ENCODE data around the gene ZNF543.

Gene ZNF543

DNA sequence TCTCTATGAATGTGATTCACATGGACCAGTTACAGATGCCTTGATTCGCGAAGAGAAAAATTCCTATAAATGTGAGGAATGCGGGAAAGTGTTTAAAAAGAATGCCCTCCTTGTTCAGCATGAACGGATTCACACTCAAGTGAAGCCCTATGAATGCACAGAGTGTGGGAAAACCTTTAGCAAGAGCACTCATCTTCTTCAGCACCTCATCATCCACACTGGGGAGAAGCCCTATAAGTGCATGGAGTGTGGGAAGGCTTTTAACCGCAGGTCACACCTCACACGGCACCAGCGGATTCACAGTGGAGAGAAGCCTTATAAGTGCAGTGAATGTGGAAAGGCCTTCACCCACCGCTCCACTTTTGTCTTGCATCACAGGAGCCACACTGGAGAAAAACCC lies 7.7 kb downstream of the ZNF543 start:
- H2BK15ac ChIP-seq (ENCODE audit: low read depth, poor library complexity, severe bottlenecking) = no peak overlapping the region
- H3K4me3 ChIP-seq (ENCODE audit: insufficient read depth in 1 of 2, low read depth in 1 of 2, low read length in 2 of 2) = no peak overlapping the region
- WGBS = 98% methylated on average over 8 of the region's 8 CpGs
- no peak overlapping the region for H2BK12ac ChIP-seq (ENCODE audit: low read length in 2 of 2)
- no peak overlapping the region for H3K4ac ChIP-seq (ENCODE audit: low read depth in 1 of 2, low read length in 2 of 2)
- H3K14ac ChIP-seq (ENCODE audit: low read length in 2 of 2) = no peak overlapping the region
- H4K91ac ChIP-seq (ENCODE audit: low read length) = no peak overlapping the region
- H3K79me1 ChIP-seq (replicated peaks; ENCODE audit: low read length, poor library complexity, severe bottlenecking) = peaks cover 34% of the 10 kb centered on the region
- no peak for DNase-seq
- no peak overlapping the region for H2AFZ ChIP-seq (ENCODE audit: low read depth, low read length)
- peaks cover 18% of the 10 kb centered on the region for H3K9me3 ChIP-seq (ENCODE audit: control insufficient read depth, low read length)
- no peak overlapping the region for H2AK5ac ChIP-seq (ENCODE audit: low read length, severe bottlenecking)
- peaks cover 52 to 76% of the 10 kb centered on the region in 2 experiments for H3K36me3 ChIP-seq (ENCODE audit: control insufficient read depth in 1 of 2, insufficient read depth in 2 of 2, low read depth in 1 of 2, low read length in 2 of 2)
- no peak overlapping the region for H3K18ac ChIP-seq (ENCODE audit: low read depth in 1 of 2, low read length in 2 of 2)
- no peaks in the 10 kb centered on the region for H3K4me1 ChIP-seq (ENCODE audit: control insufficient read depth, insufficient read depth, low read depth, low read length)
- no peak overlapping the region for H4K8ac ChIP-seq (ENCODE audit: low read length)
- H3K23ac ChIP-seq (ENCODE audit: low read length in 2 of 2) = no peak overlapping the region
- H3K27me3 ChIP-seq (ENCODE audit: control insufficient read depth in 1 of 2, insufficient read depth in 1 of 2, low read length in 2 of 2) = no peaks in the 10 kb centered on the region
- H3K27ac ChIP-seq (ENCODE audit: low read length, poor library complexity, severe bottlenecking) = no peak overlapping the region
- no peak overlapping the region for H3K9ac ChIP-seq (ENCODE audit: low read length)
- H2BK120ac ChIP-seq (ENCODE audit: low read depth, low read length) = no peak overlapping the region
- no peak overlapping the region for H2BK5ac ChIP-seq (ENCODE audit: low read depth, low read length, poor library complexity, severe bottlenecking)
- no peak overlapping the region for H3K4me2 ChIP-seq (ENCODE audit: low read length, poor library complexity, severe bottlenecking)

DNA sequence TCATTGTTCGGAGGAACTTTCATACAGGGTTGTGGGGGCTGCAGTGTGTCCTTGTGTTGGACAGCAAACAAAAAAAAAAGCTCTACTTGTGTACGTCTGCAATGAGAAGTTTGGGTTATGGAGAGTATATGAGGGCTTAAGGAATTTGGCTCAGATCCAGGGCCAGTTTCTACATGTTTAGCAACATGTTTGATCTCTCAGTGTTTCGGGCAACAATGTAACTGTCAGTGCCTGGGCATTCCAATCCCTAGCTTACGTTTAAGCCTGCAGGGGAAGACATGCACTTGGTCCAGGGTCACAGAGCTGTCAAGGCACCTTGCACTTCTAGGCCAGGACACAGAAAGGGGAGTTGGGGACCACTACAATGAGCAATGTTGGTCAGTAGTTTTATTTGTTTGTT lies 13.9 kb downstream of the ZNF543 start:
- no peak overlapping the region for H2BK5ac ChIP-seq (ENCODE audit: low read depth, low read length, poor library complexity, severe bottlenecking)

DNA sequence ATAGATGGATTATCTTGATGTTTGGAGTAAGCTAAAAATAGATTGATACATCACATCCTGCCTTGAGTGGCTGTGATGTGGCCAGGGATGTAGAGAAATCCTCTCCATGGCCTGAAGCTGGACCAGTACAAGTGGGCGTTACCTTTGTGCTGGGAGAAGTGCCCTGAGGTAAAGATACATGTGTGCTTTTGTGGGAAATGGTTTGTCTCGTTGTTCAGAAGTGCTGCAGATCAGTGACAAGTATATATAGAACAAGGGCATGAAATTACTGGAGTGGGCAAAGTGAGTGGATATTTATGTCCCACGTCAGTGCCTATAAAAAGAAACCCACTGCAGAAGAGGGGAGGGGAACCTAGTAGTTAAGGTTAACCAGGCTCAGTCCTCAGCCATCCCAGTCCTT lies 18.6 kb downstream of the ZNF543 start:
- 82% methylated on average over 3 of the region's 3 CpGs for WGBS

More for the DNA sequence above, 13.9 kb downstream of the ZNF543 start:
- no peak overlapping the region for H3K4ac ChIP-seq (ENCODE audit: low read depth in 1 of 2, low read length in 2 of 2)
- H3K4me1 ChIP-seq (ENCODE audit: control insufficient read depth, insufficient read depth, low read depth, low read length) = no peaks in the 10 kb centered on the region
- WGBS = 92% methylated on average over 4 of the region's 4 CpGs
- DNase-seq = peak; percentile 25
- no peak overlapping the region for H2BK15ac ChIP-seq (ENCODE audit: low read depth, poor library complexity, severe bottlenecking)
- H3K36me3 ChIP-seq (ENCODE audit: control insufficient read depth in 1 of 2, insufficient read depth in 2 of 2, low read depth in 1 of 2, low read length in 2 of 2) = peaks cover 7 to 17% of the 10 kb centered on the region in 2 experiments
- H2BK120ac ChIP-seq (ENCODE audit: low read depth, low read length) = no peak overlapping the region
- peaks cover 1% of the 10 kb centered on the region for H3K9me3 ChIP-seq (ENCODE audit: control insufficient read depth, low read length)
- H2AK5ac ChIP-seq (ENCODE audit: low read length, severe bottlenecking) = no peak overlapping the region
- H3K4me2 ChIP-seq (ENCODE audit: low read length, poor library complexity, severe bottlenecking) = no peak overlapping the region
- no peak overlapping the region for H3K9ac ChIP-seq (ENCODE audit: low read length)
- H3K79me1 ChIP-seq (replicated peaks; ENCODE audit: low read length, poor library complexity, severe bottlenecking) = peaks cover 13% of the 10 kb centered on the region
- H2BK12ac ChIP-seq (ENCODE audit: low read length in 2 of 2) = no peak overlapping the region
- no peak overlapping the region for H4K8ac ChIP-seq (ENCODE audit: low read length)
- H2AFZ ChIP-seq (ENCODE audit: low read depth, low read length) = no peak overlapping the region
- H3K4me3 ChIP-seq (ENCODE audit: insufficient read depth in 1 of 2, low read depth in 1 of 2, low read length in 2 of 2) = no peak overlapping the region
- no peak overlapping the region for H3K23ac ChIP-seq (ENCODE audit: low read length in 2 of 2)
- H3K14ac ChIP-seq (ENCODE audit: low read length in 2 of 2) = no peak overlapping the region
- no peak overlapping the region for H3K18ac ChIP-seq (ENCODE audit: low read depth in 1 of 2, low read length in 2 of 2)
- no peaks in the 10 kb centered on the region for H3K27me3 ChIP-seq (ENCODE audit: control insufficient read depth in 1 of 2, insufficient read depth in 1 of 2, low read length in 2 of 2)
- H3K27ac ChIP-seq (ENCODE audit: low read length, poor library complexity, severe bottlenecking) = no peak overlapping the region
- H4K91ac ChIP-seq (ENCODE audit: low read length) = no peak overlapping the region

DNA sequence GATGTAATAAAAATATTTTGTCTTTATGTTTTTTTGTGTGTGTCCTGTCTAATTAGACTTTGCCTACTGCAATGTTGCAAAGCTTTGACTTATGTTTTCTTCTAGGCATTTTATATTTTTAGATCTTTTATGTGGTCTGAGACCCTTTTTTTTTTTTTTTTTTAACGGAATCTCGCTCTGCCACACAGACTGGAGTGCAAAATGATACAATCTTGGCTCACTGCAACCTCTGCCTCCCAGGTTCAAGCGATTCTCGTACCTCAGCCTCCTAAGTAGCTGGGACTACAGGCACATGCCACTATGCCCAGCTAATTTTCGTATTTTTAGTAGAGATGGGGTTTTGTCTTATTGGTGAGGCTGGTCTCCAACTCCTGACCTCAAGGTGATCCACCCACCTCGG lies 22.3 kb downstream of the ZNF543 start:
- no peak overlapping the region for H2BK120ac ChIP-seq (ENCODE audit: low read depth, low read length)
- H2BK5ac ChIP-seq (ENCODE audit: low read depth, low read length, poor library complexity, severe bottlenecking) = no peak overlapping the region
- no peaks in the 10 kb centered on the region for H3K4me1 ChIP-seq (ENCODE audit: control insufficient read depth, insufficient read depth, low read depth, low read length)
- H2BK12ac ChIP-seq (ENCODE audit: low read length in 2 of 2) = no peak overlapping the region
- H2BK15ac ChIP-seq (ENCODE audit: low read depth, poor library complexity, severe bottlenecking) = no peak overlapping the region
- H3K27me3 ChIP-seq (ENCODE audit: control insufficient read depth in 1 of 2, insufficient read depth in 1 of 2, low read length in 2 of 2) = no peaks in the 10 kb centered on the region
- no peak overlapping the region for H3K4me3 ChIP-seq (ENCODE audit: insufficient read depth in 1 of 2, low read depth in 1 of 2, low read length in 2 of 2)
- WGBS = 82% methylated on average over 6 of the region's 6 CpGs
- no peak overlapping the region for H3K27ac ChIP-seq (ENCODE audit: low read length, poor library complexity, severe bottlenecking)
- no peak overlapping the region for H3K4ac ChIP-seq (ENCODE audit: low read depth in 1 of 2, low read length in 2 of 2)
- H3K23ac ChIP-seq (ENCODE audit: low read length in 2 of 2) = no peak overlapping the region
- no peak overlapping the region for H2AFZ ChIP-seq (ENCODE audit: low read depth, low read length)
- H2AK5ac ChIP-seq (ENCODE audit: low read length, severe bottlenecking) = no peak overlapping the region
- H3K4me2 ChIP-seq (ENCODE audit: low read length, poor library complexity, severe bottlenecking) = no peak overlapping the region
- H3K18ac ChIP-seq (ENCODE audit: low read depth in 1 of 2, low read length in 2 of 2) = no peak overlapping the region
- no peaks in the 10 kb centered on the region for H3K79me1 ChIP-seq (replicated peaks; ENCODE audit: low read length, poor library complexity, severe bottlenecking)
- DNase-seq = no peak
- no peak overlapping the region for H4K8ac ChIP-seq (ENCODE audit: low read length)
- H3K14ac ChIP-seq (ENCODE audit: low read length in 2 of 2) = no peak overlapping the region
- H3K36me3 ChIP-seq (ENCODE audit: control insufficient read depth in 1 of 2, insufficient read depth in 2 of 2, low read depth in 1 of 2, low read length in 2 of 2) = no peaks in the 10 kb centered on the region
- no peaks in the 10 kb centered on the region for H3K9me3 ChIP-seq (ENCODE audit: control insufficient read depth, low read length)
- no peak overlapping the region for H3K9ac ChIP-seq (ENCODE audit: low read length)
- no peak overlapping the region for H4K91ac ChIP-seq (ENCODE audit: low read length)

More for the DNA sequence above, 18.6 kb downstream of the ZNF543 start:
- H3K18ac ChIP-seq (ENCODE audit: low read depth in 1 of 2, low read length in 2 of 2) = no peak overlapping the region
- H2AFZ ChIP-seq (ENCODE audit: low read depth, low read length) = no peak overlapping the region
- H3K27me3 ChIP-seq (ENCODE audit: control insufficient read depth in 1 of 2, insufficient read depth in 1 of 2, low read length in 2 of 2) = no peaks in the 10 kb centered on the region
- no peak overlapping the region for H2BK12ac ChIP-seq (ENCODE audit: low read length in 2 of 2)
- H2AK5ac ChIP-seq (ENCODE audit: low read length, severe bottlenecking) = no peak overlapping the region
- no peak overlapping the region for H4K8ac ChIP-seq (ENCODE audit: low read length)
- peak; percentile 90 for DNase-seq
- H3K79me1 ChIP-seq (replicated peaks; ENCODE audit: low read length, poor library complexity, severe bottlenecking) = peaks cover 4% of the 10 kb centered on the region
- no peaks in the 10 kb centered on the region for H3K9me3 ChIP-seq (ENCODE audit: control insufficient read depth, low read length)
- no peak overlapping the region for H2BK120ac ChIP-seq (ENCODE audit: low read depth, low read length)
- H3K4ac ChIP-seq (ENCODE audit: low read depth in 1 of 2, low read length in 2 of 2) = no peak overlapping the region
- no peak overlapping the region for H3K23ac ChIP-seq (ENCODE audit: low read length in 2 of 2)
- H2BK15ac ChIP-seq (ENCODE audit: low read depth, poor library complexity, severe bottlenecking) = no peak overlapping the region
- H4K91ac ChIP-seq (ENCODE audit: low read length) = no peak overlapping the region
- H3K36me3 ChIP-seq (ENCODE audit: control insufficient read depth in 1 of 2, insufficient read depth in 2 of 2, low read depth in 1 of 2, low read length in 2 of 2) = peaks cover 0 to 2% of the 10 kb centered on the region in 2 experiments
- no peak overlapping the region for H3K27ac ChIP-seq (ENCODE audit: low read length, poor library complexity, severe bottlenecking)
- no peak overlapping the region for H2BK5ac ChIP-seq (ENCODE audit: low read depth, low read length, poor library complexity, severe bottlenecking)
- no peaks in the 10 kb centered on the region for H3K4me1 ChIP-seq (ENCODE audit: control insufficient read depth, insufficient read depth, low read depth, low read length)
- H3K14ac ChIP-seq (ENCODE audit: low read length in 2 of 2) = no peak overlapping the region
- H3K4me2 ChIP-seq (ENCODE audit: low read length, poor library complexity, severe bottlenecking) = no peak overlapping the region
- H3K9ac ChIP-seq (ENCODE audit: low read length) = no peak overlapping the region
- no peak overlapping the region for H3K4me3 ChIP-seq (ENCODE audit: insufficient read depth in 1 of 2, low read depth in 1 of 2, low read length in 2 of 2)
